ENCODE measurements around the gene ROCK2. TPM values are rescaled to one million over a fixed set of nuclear protein-coding genes. Genes with fewer than 3 reads are reported as not detected.

The ROCK2 gene
- polyA plus RNA-seq, 1 experiment = 6.0 TPM

DNA sequence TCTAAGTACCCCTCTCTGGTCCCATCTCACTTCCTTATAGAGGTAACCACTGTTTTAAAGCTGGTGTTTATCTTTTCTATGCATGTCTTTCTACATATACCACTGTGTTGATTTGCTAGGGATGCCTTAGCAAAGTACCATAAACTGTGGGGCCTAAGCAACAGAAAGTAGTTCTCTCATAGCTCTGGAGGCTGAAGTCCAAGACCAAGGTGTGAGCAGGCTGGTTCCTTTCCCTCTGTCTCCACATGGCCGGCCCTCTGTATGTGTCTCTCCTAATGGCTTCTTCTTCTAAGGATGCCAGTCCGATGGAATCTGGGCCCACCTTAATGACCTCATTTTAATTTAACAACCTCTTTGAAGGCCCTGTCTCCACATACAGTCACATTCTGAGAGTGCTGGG is 40.8 kb upstream of the ROCK2 start:
- POLR2A ChIA-PET = no interaction called here
- no peak for TF ChIP-seq CTCF (IDR thresholded peaks at IDR 0.05; ENCODE audit: insufficient read depth, low read depth, low read length)

DNA sequence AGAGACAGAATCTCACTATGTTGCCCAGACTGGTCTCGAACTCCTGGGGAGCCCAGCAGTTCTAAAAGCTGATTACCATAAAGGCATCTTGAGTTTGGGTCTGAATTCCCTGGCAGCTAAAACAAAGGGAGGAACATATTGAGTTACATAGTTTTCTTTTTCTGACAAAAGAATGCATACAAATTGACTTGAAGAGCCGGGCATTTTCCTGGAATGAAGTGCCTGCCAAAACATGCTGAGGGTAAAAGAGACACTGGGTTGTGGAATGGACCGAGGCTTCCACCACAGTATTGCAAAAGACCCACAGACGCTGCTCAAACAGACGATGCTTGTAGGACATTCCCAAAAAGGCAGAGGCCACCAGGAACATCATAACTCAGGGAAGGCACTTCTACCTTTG is 35.1 kb upstream of the ROCK2 start:
- ChIA-PET POLR2A (interaction anchor here (1.0 kb wide), 1 partner anchor 34 kb away, joined by 3 read pairs; the partner anchor contains the start of gene ROCK2), CTCF (interaction anchor here (0.6 to 1.0 kb wide), 3 partner anchors 9 to 27 kb away, joined by 3 read pairs; no protein-coding TSS in a partner anchor)
- no peak overlapping the region for H3K4me3 ChIP-seq (ENCODE audit: low read depth, low read length)
- no peaks in the 10 kb centered on the region for H3K36me3 ChIP-seq (ENCODE audit: control insufficient read depth, insufficient read depth, low read length)
- H3K27me3 ChIP-seq (ENCODE audit: control insufficient read depth, insufficient read depth, low read length) = no peaks in the 10 kb centered on the region
- no peak for DNase-seq (ENCODE audit: low read depth)
- no peak for TF ChIP-seq CTCF (IDR thresholded peaks at IDR 0.05; ENCODE audit: insufficient read depth, low read depth, low read length)

More for the DNA sequence above, 40.8 kb upstream of the ROCK2 start:
- H3K36me3 ChIP-seq (ENCODE audit: control insufficient read depth, insufficient read depth, low read length) = no peaks in the 10 kb centered on the region
- no peak for DNase-seq (ENCODE audit: low read depth)
- no peaks in the 10 kb centered on the region for H3K27me3 ChIP-seq (ENCODE audit: control insufficient read depth, insufficient read depth, low read length)
- CTCF ChIA-PET = interaction anchor here (0.9 to 1.1 kb wide), 2 partner anchors 41 to 72 kb away, joined by 3 read pairs; no protein-coding TSS in a partner anchor
- H3K4me3 ChIP-seq (ENCODE audit: low read depth, low read length) = no peak overlapping the region

DNA sequence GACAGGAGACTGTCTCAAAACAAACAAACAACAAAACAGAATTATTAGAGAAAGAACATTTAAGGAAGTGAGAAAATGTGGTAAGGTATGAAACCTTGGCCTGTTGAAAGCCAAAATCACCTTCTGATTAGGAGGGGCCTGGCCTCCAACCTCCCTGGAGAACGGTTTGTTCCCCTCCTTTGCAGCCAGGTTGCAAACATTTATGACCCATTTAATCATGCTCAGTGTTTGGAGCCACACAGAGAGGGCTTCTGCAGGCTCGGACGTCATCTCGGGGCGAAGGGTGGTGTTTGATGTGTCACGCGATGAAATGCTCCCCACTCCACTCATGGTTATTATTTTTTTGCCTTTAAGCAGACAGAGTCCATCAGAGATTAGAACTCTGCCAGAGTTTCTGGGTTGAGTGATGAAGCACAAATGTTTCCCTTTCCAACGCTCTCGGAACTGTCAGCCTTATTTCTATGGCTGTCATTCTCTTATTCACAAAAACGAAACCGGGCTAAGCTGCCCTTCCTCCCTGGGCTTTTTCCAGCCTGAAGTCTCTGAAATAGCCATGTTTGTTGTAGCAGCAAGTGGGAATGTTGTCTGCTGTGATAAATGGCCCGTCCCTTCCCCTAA is 33.6 kb upstream of the ROCK2 start:
- Histone ChIP-seq H3K4me3 (ENCODE audit: low read depth, low read length) (no peak overlapping the region), H3K27me3 (ENCODE audit: control insufficient read depth, insufficient read depth, low read length) (no peaks in the 10 kb centered on the region), H3K36me3 (ENCODE audit: control insufficient read depth, insufficient read depth, low read length) (no peaks in the 10 kb centered on the region)
- TF ChIP-seq CTCF (IDR thresholded peaks at IDR 0.05; ENCODE audit: insufficient read depth, low read depth, low read length) = no peak
- ChIA-PET POLR2A (no interaction called here), CTCF (no interaction called here)
- no peak for DNase-seq (ENCODE audit: low read depth)

- no peaks in the 10 kb centered on the region for H3K36me3 ChIP-seq (ENCODE audit: control insufficient read depth, insufficient read depth, low read length)
- H3K27me3 ChIP-seq (ENCODE audit: control insufficient read depth, insufficient read depth, low read length) = no peaks in the 10 kb centered on the region
- no peak overlapping the region for H3K4me3 ChIP-seq (ENCODE audit: low read depth, low read length)
- no peak for TF ChIP-seq CTCF (IDR thresholded peaks at IDR 0.05; ENCODE audit: insufficient read depth, low read depth, low read length)
- CTCF ChIA-PET = interaction anchor here (0.6 to 1.2 kb wide), 2 partner anchors 56 to 199 kb away, joined by 3 read pairs; no protein-coding TSS in a partner anchor
- DNase-seq (ENCODE audit: low read depth) = no peak
- POLR2A ChIA-PET = no interaction called here
Observed at GRCh38 chr2:11376071-11376470, 31.6 kb upstream of the ROCK2 start.

GRCh38 chr2:11375689-11376027 is 31.2 kb upstream of the ROCK2 start:
- Histone ChIP-seq H3K4me3 (ENCODE audit: low read depth, low read length) (no peak overlapping the region), H3K27me3 (ENCODE audit: control insufficient read depth, insufficient read depth, low read length) (no peaks in the 10 kb centered on the region), H3K36me3 (ENCODE audit: control insufficient read depth, insufficient read depth, low read length) (no peaks in the 10 kb centered on the region)
- no peak for DNase-seq (ENCODE audit: low read depth)
- no peak for TF ChIP-seq CTCF (IDR thresholded peaks at IDR 0.05; ENCODE audit: insufficient read depth, low read depth, low read length)
- CTCF ChIA-PET = interaction anchor here (0.6 to 1.3 kb wide), 3 partner anchors 12 to 198 kb away, joined by 3 to 5 read pairs (median 3); no protein-coding TSS in a partner anchor
- POLR2A ChIA-PET = no interaction called here
